Endothelial cell of umbilical vein (primary cell): ENCODE measurements around the gene NFATC1. TPM values are rescaled to one million over a fixed set of nuclear protein-coding genes. Genes with fewer than 3 reads are reported as not detected.

ENCODE experiments used
- BruUV-seq: library from RNA; stranded (reverse); fragments of 400-500 nt; replicated peaks from 2 replicates; lab custom pipeline; 2021; lab: Mats Ljungman, UMichigan
- CTCF ChIA-PET: fragments of 300-600, 350-600 bp; sonication (Branson Sonifier 250); formaldehyde crosslinking; loops from one replicate; lab custom pipeline; 2021; ENCODE audit warnings: antibody characterized with exemption, inconsistent platforms; lab: Charles Lee
- POLR2A ChIA-PET: fragments of 300-600, 350-600 bp; sonication (Branson Sonifier 250); formaldehyde crosslinking; loops from one replicate; lab custom pipeline; 2021; ENCODE audit warnings: antibody characterized with exemption, inconsistent platforms; lab: Charles Lee
- DNase-seq: peaks from one replicate; pipeline ENCODE4 v3.0.0-alpha.2; 2011; ENCODE audit warnings: low read depth, low spot score
- FAIRE-seq: peaks from 2 replicates; lab custom pipeline; 2011; peaks lifted over from hg19 to GRCh38; lab: Jason Lieb, UNC
- H2AFZ ChIP-seq: 2 replicates; pipeline ENCODE4 v1.6.0; 2012; ENCODE audit warnings: low read depth, low read length, control low read depth, inconsistent platforms
- H3K27ac ChIP-seq: 2 replicates; pipeline ENCODE4 v1.5.1; 2011; ENCODE audit warnings: low read depth, mild to moderate bottlenecking, control low read depth, low read length, moderate library complexity; ENCODE audit not compliant: insufficient read depth
- H3K27me3 ChIP-seq, 2 experiments: 2 replicates each; pipeline versions ENCODE4 v1.6.0 to v1.6.1; 2011; ENCODE audit warnings: low read length in 2 of 2, mixed read lengths in 1 of 2; ENCODE audit not compliant: control insufficient read depth in 2 of 2, insufficient read depth in 2 of 2
- H3K36me3 ChIP-seq, 2 experiments: 2 replicates in 1 of 2; 3 replicates in 1 of 2; pipeline ENCODE4 v1.5.1; 2011; ENCODE audit warnings: low read length in 2 of 2, mild to moderate bottlenecking in 1 of 2, moderate library complexity in 1 of 2; ENCODE audit not compliant: control insufficient read depth in 2 of 2, insufficient read depth in 2 of 2; ENCODE audit errors: extremely low read depth in 1 of 2
- H3K4me1 ChIP-seq: 3 replicates; pipeline ENCODE4 v1.5.1; 2011; ENCODE audit warnings: mild to moderate bottlenecking, low read length; ENCODE audit not compliant: control insufficient read depth, insufficient read depth; ENCODE audit errors: extremely low read depth
- H3K4me2 ChIP-seq: 2 replicates; pipeline ENCODE4 v1.6.1; 2011; ENCODE audit warnings: low read length, control low read depth, mixed read lengths; ENCODE audit not compliant: insufficient read depth
- H3K4me3 ChIP-seq, 3 experiments: fragments of 200-600 bp in 1 of 3; sonication (generic), shearing (Covaris generic) in 1 of 3; replicated peaks in 1 of 3; 2 replicates each; pipeline ENCODE4 v1.5.1; 2011 to 2016; ENCODE audit warnings: control low read depth in 3 of 3, low read length in 3 of 3, mild to moderate bottlenecking in 2 of 3, inconsistent platforms in 1 of 3, low read depth in 1 of 3, moderate library complexity in 1 of 3; ENCODE audit not compliant: insufficient read depth in 1 of 3
- H3K79me2 ChIP-seq: 2 replicates; pipeline ENCODE4 v1.6.0; 2012; ENCODE audit warnings: low read length, inconsistent platforms; ENCODE audit not compliant: control insufficient read depth, insufficient read depth
- H3K9ac ChIP-seq: replicated peaks from 2 replicates; pipeline ENCODE3; 2011; ENCODE audit warnings: low read length, control low read depth; ENCODE audit not compliant: insufficient read depth; ENCODE audit errors: extremely low read depth
- H3K9me1 ChIP-seq: replicated peaks from 3 replicates; pipeline ENCODE4 v1.6.0; 2011; ENCODE audit warnings: mild to moderate bottlenecking, low read length; ENCODE audit not compliant: control insufficient read depth, insufficient read depth; ENCODE audit errors: extremely low read depth
- H3K9me3 ChIP-seq: replicated peaks from 2 replicates; pipeline ENCODE4 v1.5.1; 2012; ENCODE audit warnings: low read length, inconsistent platforms; ENCODE audit not compliant: control insufficient read depth, insufficient read depth
- H4K20me1 ChIP-seq: replicated peaks from 2 replicates; pipeline ENCODE3; 2011; ENCODE audit warnings: mild to moderate bottlenecking, low read length; ENCODE audit not compliant: control insufficient read depth, insufficient read depth; ENCODE audit errors: extremely low read depth
- CTCF ChIP-seq, 2 donors: IDR thresholded peaks; 1 replicate in 1 of 2; 2 replicates in 1 of 2; pipeline ENCODE4 v1.5.1; 2011; ENCODE audit warnings: low read length in 2 of 2, mild to moderate bottlenecking in 2 of 2, moderate library complexity in 2 of 2, control low read depth in 1 of 2, inconsistent platforms in 1 of 2, low read depth in 1 of 2; ENCODE audit not compliant: insufficient read depth in 1 of 2; ENCODE audit errors: extremely low read depth in 1 of 2
- EZH2 ChIP-seq: IDR thresholded peaks from 2 replicates; pipeline ENCODE4 v1.6.1; 2012; ENCODE audit warnings: borderline replicate concordance, low read depth, mild to moderate bottlenecking, moderate library complexity, low read length, inconsistent platforms; ENCODE audit not compliant: severe bottlenecking
- FOS ChIP-seq: IDR thresholded peaks from 2 replicates; pipeline ENCODE4 v1.6.1; 2011; ENCODE audit warnings: mild to moderate bottlenecking, low read length, moderate library complexity, borderline replicate concordance; ENCODE audit not compliant: insufficient read depth
- GATA2 ChIP-seq: IDR thresholded peaks from 2 replicates; pipeline ENCODE4 v1.7.0; 2011; ENCODE audit warnings: low read depth, mild to moderate bottlenecking, moderate library complexity, mixed read lengths, low read length; ENCODE audit not compliant: insufficient read length, insufficient read depth
- JUN ChIP-seq: IDR thresholded peaks from 2 replicates; pipeline ENCODE4 v1.6.1; 2011; ENCODE audit warnings: borderline replicate concordance, low read depth; ENCODE audit not compliant: insufficient read length, insufficient read depth
- MAX ChIP-seq: IDR thresholded peaks from 2 replicates; pipeline ENCODE4 v1.6.1; 2011; ENCODE audit not compliant: insufficient read depth, insufficient read length
- MYC ChIP-seq: IDR thresholded peaks from one replicate; pipeline ENCODE4 v1.6.1; 2011; ENCODE audit warnings: mild to moderate bottlenecking, low read depth, low read length
- POLR2A ChIP-seq: IDR thresholded peaks from 2 replicates; pipeline ENCODE4 v1.6.1; 2012; ENCODE audit warnings: low read depth, mild to moderate bottlenecking, control low read depth, low read length
- POLR2AphosphoS5 ChIP-seq: IDR thresholded peaks from 2 replicates; pipeline ENCODE4 v1.6.1; 2012; ENCODE audit warnings: low read depth, mild to moderate bottlenecking, control low read depth, low read length, moderate library complexity; ENCODE audit not compliant: insufficient read depth
- dilution Hi-C: fragments of 300-500 bp; cut with MboI; formaldehyde crosslinking; loops from one replicate; pipeline ENCODE4 v1.15.0; 2019; ENCODE audit warnings: low sequenced_read_pairs; ENCODE audit not compliant: extremely low pct_ligation_motif_present
- intact Hi-C: fragments of 100-400 bp; cut with micrococcal nuclease; formaldehyde crosslinking; loops from one replicate; pipeline ENCODE4 v1.10.0; 2022
- polyA plus RNA-seq, 4 experiments: library from polyadenylated mRNA; depleted of rRNA in 3 of 4; stranded (reverse) in 3 of 4; unstranded in 1 of 4; fragments of >200 nt; gene quantifications; 2 replicates each; pipeline versions ENCODE4 v1.2.1 to v1.2.3, GENCODE V29; 2011 to 2012; ENCODE audit warnings: missing spikeins in 1 of 4
- total RNA-seq: library from RNA; stranded (reverse); gene quantifications from 2 replicates; pipeline ENCODE4 v1.2.3, GENCODE V29; 2021

NFATC1 gene
- total and polyA plus RNA-seq, 2 donors (not counting 3 experiments of a cell fraction or from before 2014, with no cell fraction given): 11.1 to 30.0 TPM

- DNase-seq: no peak
- Histone ChIP-seq H4K20me1 (no peaks in the 10 kb centered on the region), H3K36me3 (peaks cover 0 to 21% of the 10 kb centered on the region in 2 experiments), H3K27ac (no peak overlapping the region), H3K4me1 (peaks cover 27% of the 10 kb centered on the region), H3K9ac (no peak overlapping the region), H3K4me3 (no peak overlapping the region), H3K27me3 (no peaks in the 10 kb centered on the region), H3K79me2 (no peaks in the 10 kb centered on the region), H3K4me2 (no peak overlapping the region), H3K9me3 (no peaks in the 10 kb centered on the region), H2AFZ (no peak overlapping the region), H3K9me1 (no peaks in the 10 kb centered on the region)
- TF ChIP-seq EZH2 (no peak), POLR2A (no peak), MAX (no peak), GATA2 (no peak), FOS (no peak), CTCF (IDR thresholded peaks at IDR 0.05; ENCODE audit: extremely low read depth in 1 of 2, insufficient read depth in 1 of 2, low read depth in 1 of 2, low read length in 2 of 2) (no peak), JUN (no peak), POLR2AphosphoS5 (no peak), MYC (no peak)
- dilution Hi-C loops (no loop called here), intact Hi-C loops (no loop called here)
- ChIA-PET POLR2A (no interaction called here), CTCF (no interaction called here)
- no peak for FAIRE-seq
- no TSS peak for BruUV-seq
Observed at GRCh38 chr18:79463424-79463960, 67.8 kb downstream of the NFATC1 start.
